ENCODE measurements around the gene MSI2.
"Not testable (repeated sequence)": the region's sequence is repeated elsewhere in the genome, so short reads cannot be mapped to it uniquely, and the experiment has no call there.

The MSI2 gene

GRCh38 chr17:57490111-57490845 lies 234.0 kb downstream of the MSI2 start:
- H3K4me3 ChIP-seq (ENCODE audit: low read length), result no peak overlapping the region
- no peaks in the 10 kb centered on the region for H3K9me3 ChIP-seq (ENCODE audit: control insufficient read depth, low read length)
- H3K27me3 ChIP-seq (ENCODE audit: control insufficient read depth, insufficient read depth, low read length), result no peaks in the 10 kb centered on the region
- no peaks in the 10 kb centered on the region for H3K4me1 ChIP-seq (ENCODE audit: control insufficient read depth, insufficient read depth, low read length)
- no peak overlapping the region for H3K9ac ChIP-seq (ENCODE audit: low read length)
- H3K36me3 ChIP-seq (ENCODE audit: control insufficient read depth, insufficient read depth, low read length), result no peaks in the 10 kb centered on the region

- no peak overlapping the region for H3K4me3 ChIP-seq (ENCODE audit: low read length)
- no peak overlapping the region for H3K9ac ChIP-seq (ENCODE audit: low read length)
- H3K9me3 ChIP-seq (ENCODE audit: control insufficient read depth, low read length), result no peaks in the 10 kb centered on the region
- H3K36me3 ChIP-seq (ENCODE audit: control insufficient read depth, insufficient read depth, low read length), result no peaks in the 10 kb centered on the region
- H3K27me3 ChIP-seq (ENCODE audit: control insufficient read depth, insufficient read depth, low read length), result no peaks in the 10 kb centered on the region
- no peaks in the 10 kb centered on the region for H3K4me1 ChIP-seq (ENCODE audit: control insufficient read depth, insufficient read depth, low read length)
Measured at GRCh38 chr17:57490890-57491289, 234.6 kb downstream of the MSI2 start.

GRCh38 chr17:57493171-57493570 lies 236.8 kb downstream of the MSI2 start:
- Histone ChIP-seq H3K9me3 (ENCODE audit: control insufficient read depth, low read length) (no peaks in the 10 kb centered on the region), H3K36me3 (ENCODE audit: control insufficient read depth, insufficient read depth, low read length) (no peaks in the 10 kb centered on the region), H3K9ac (ENCODE audit: low read length) (no peak overlapping the region), H3K4me1 (ENCODE audit: control insufficient read depth, insufficient read depth, low read length) (no peaks in the 10 kb centered on the region), H3K4me3 (ENCODE audit: low read length) (no peak overlapping the region), H3K27me3 (ENCODE audit: control insufficient read depth, insufficient read depth, low read length) (no peaks in the 10 kb centered on the region)

- Histone ChIP-seq H3K36me3 (ENCODE audit: control insufficient read depth, insufficient read depth, low read length) (no peaks in the 10 kb centered on the region), H3K27me3 (ENCODE audit: control insufficient read depth, insufficient read depth, low read length) (no peaks in the 10 kb centered on the region), H3K9me3 (ENCODE audit: control insufficient read depth, low read length) (no peaks in the 10 kb centered on the region), H3K4me1 (ENCODE audit: control insufficient read depth, insufficient read depth, low read length) (no peaks in the 10 kb centered on the region), H3K9ac (ENCODE audit: low read length) (no peak overlapping the region), H3K4me3 (ENCODE audit: low read length) (no peak overlapping the region)
Measured at GRCh38 chr17:57493625-57494024, 237.3 kb downstream of the MSI2 start.

- H3K9ac ChIP-seq (ENCODE audit: low read length), result no peak overlapping the region
- no peaks in the 10 kb centered on the region for H3K9me3 ChIP-seq (ENCODE audit: control insufficient read depth, low read length)
- H3K4me3 ChIP-seq (ENCODE audit: low read length), result no peak overlapping the region
- H3K27me3 ChIP-seq (ENCODE audit: control insufficient read depth, insufficient read depth, low read length), result no peaks in the 10 kb centered on the region
- H3K4me1 ChIP-seq (ENCODE audit: control insufficient read depth, insufficient read depth, low read length), result no peaks in the 10 kb centered on the region
- H3K36me3 ChIP-seq (ENCODE audit: control insufficient read depth, insufficient read depth, low read length), result no peaks in the 10 kb centered on the region
Measured at GRCh38 chr17:57494443-57494842, 238.1 kb downstream of the MSI2 start.

GRCh38 chr17:57495771-57496170 lies 239.4 kb downstream of the MSI2 start:
- Histone ChIP-seq H3K36me3 (ENCODE audit: control insufficient read depth, insufficient read depth, low read length) (no peaks in the 10 kb centered on the region), H3K27me3 (ENCODE audit: control insufficient read depth, insufficient read depth, low read length) (no peaks in the 10 kb centered on the region), H3K9me3 (ENCODE audit: control insufficient read depth, low read length) (no peaks in the 10 kb centered on the region), H3K9ac (ENCODE audit: low read length) (no peak overlapping the region), H3K4me1 (ENCODE audit: control insufficient read depth, insufficient read depth, low read length) (no peaks in the 10 kb centered on the region), H3K4me3 (ENCODE audit: low read length) (no peak overlapping the region)

GRCh38 chr17:57496382-57496781 lies 240.1 kb downstream of the MSI2 start:
- Histone ChIP-seq H3K9me3 (ENCODE audit: control insufficient read depth, low read length) (no peaks in the 10 kb centered on the region), H3K27me3 (ENCODE audit: control insufficient read depth, insufficient read depth, low read length) (no peaks in the 10 kb centered on the region)

GRCh38 chr17:57498443-57498842 lies 242.1 kb downstream of the MSI2 start:
- Histone ChIP-seq H3K36me3 (ENCODE audit: control insufficient read depth, insufficient read depth, low read length) (no peaks in the 10 kb centered on the region), H3K27me3 (ENCODE audit: control insufficient read depth, insufficient read depth, low read length) (no peaks in the 10 kb centered on the region), H3K9ac (ENCODE audit: low read length) (no peak overlapping the region), H3K4me3 (ENCODE audit: low read length) (no peak overlapping the region), H3K9me3 (ENCODE audit: control insufficient read depth, low read length) (no peaks in the 10 kb centered on the region), H3K4me1 (ENCODE audit: control insufficient read depth, insufficient read depth, low read length) (no peaks in the 10 kb centered on the region)

More at GRCh38 chr17:57496382-57496781, 240.1 kb downstream of the MSI2 start:
- Histone ChIP-seq H3K4me1 (ENCODE audit: control insufficient read depth, insufficient read depth, low read length) (no peaks in the 10 kb centered on the region), H3K4me3 (ENCODE audit: low read length) (no peak overlapping the region), H3K36me3 (ENCODE audit: control insufficient read depth, insufficient read depth, low read length) (no peaks in the 10 kb centered on the region), H3K9ac (ENCODE audit: low read length) (no peak overlapping the region)

- not testable (repeated sequence) for H3K4me1 ChIP-seq (ENCODE audit: control insufficient read depth, insufficient read depth, low read length); H3K4me3 ChIP-seq (ENCODE audit: low read length); H3K9ac ChIP-seq (ENCODE audit: low read length); H3K27me3 ChIP-seq (ENCODE audit: control insufficient read depth, insufficient read depth, low read length); H3K36me3 ChIP-seq (ENCODE audit: control insufficient read depth, insufficient read depth, low read length); H3K9me3 ChIP-seq (ENCODE audit: control insufficient read depth, low read length)
Measured at GRCh38 chr17:57499221-57499620, 242.9 kb downstream of the MSI2 start.

- no peaks in the 10 kb centered on the region for H3K9me3 ChIP-seq (ENCODE audit: control insufficient read depth, low read length)
- H3K9ac ChIP-seq (ENCODE audit: low read length), result no peak overlapping the region
- no peaks in the 10 kb centered on the region for H3K36me3 ChIP-seq (ENCODE audit: control insufficient read depth, insufficient read depth, low read length)
- H3K27me3 ChIP-seq (ENCODE audit: control insufficient read depth, insufficient read depth, low read length), result no peaks in the 10 kb centered on the region
- no peak overlapping the region for H3K4me3 ChIP-seq (ENCODE audit: low read length)
- no peaks in the 10 kb centered on the region for H3K4me1 ChIP-seq (ENCODE audit: control insufficient read depth, insufficient read depth, low read length)
Measured at GRCh38 chr17:57499648-57500049, 243.3 kb downstream of the MSI2 start.

GRCh38 chr17:57501016-57501415 lies 244.7 kb downstream of the MSI2 start:
- H3K9me3 ChIP-seq (ENCODE audit: control insufficient read depth, low read length), result no peaks in the 10 kb centered on the region
- H3K9ac ChIP-seq (ENCODE audit: low read length), result no peak overlapping the region
- no peaks in the 10 kb centered on the region for H3K36me3 ChIP-seq (ENCODE audit: control insufficient read depth, insufficient read depth, low read length)
- no peaks in the 10 kb centered on the region for H3K4me1 ChIP-seq (ENCODE audit: control insufficient read depth, insufficient read depth, low read length)
- H3K4me3 ChIP-seq (ENCODE audit: low read length), result no peak overlapping the region
- H3K27me3 ChIP-seq (ENCODE audit: control insufficient read depth, insufficient read depth, low read length), result no peaks in the 10 kb centered on the region

GRCh38 chr17:57502022-57502421 lies 245.7 kb downstream of the MSI2 start:
- Histone ChIP-seq H3K27me3 (ENCODE audit: control insufficient read depth, insufficient read depth, low read length) (no peaks in the 10 kb centered on the region), H3K36me3 (ENCODE audit: control insufficient read depth, insufficient read depth, low read length) (no peaks in the 10 kb centered on the region), H3K9me3 (ENCODE audit: control insufficient read depth, low read length) (no peaks in the 10 kb centered on the region), H3K9ac (ENCODE audit: low read length) (no peak overlapping the region), H3K4me1 (ENCODE audit: control insufficient read depth, insufficient read depth, low read length) (no peaks in the 10 kb centered on the region), H3K4me3 (ENCODE audit: low read length) (no peak overlapping the region)

GRCh38 chr17:57502811-57503241 lies 246.5 kb downstream of the MSI2 start:
- Histone ChIP-seq H3K4me1 (ENCODE audit: control insufficient read depth, insufficient read depth, low read length) (no peaks in the 10 kb centered on the region), H3K9ac (ENCODE audit: low read length) (no peak overlapping the region), H3K9me3 (ENCODE audit: control insufficient read depth, low read length) (no peaks in the 10 kb centered on the region), H3K4me3 (ENCODE audit: low read length) (no peak overlapping the region), H3K36me3 (ENCODE audit: control insufficient read depth, insufficient read depth, low read length) (no peaks in the 10 kb centered on the region), H3K27me3 (ENCODE audit: control insufficient read depth, insufficient read depth, low read length) (no peaks in the 10 kb centered on the region)
